HG03097 (cell line): ENCODE measurements around the gene PDCD10.

ENCODE experiments used
- ATAC-seq: cut with Tn5 transposase; IDR thresholded peaks from one replicate; pipeline ENCODE4 v1.9.1; 2021; ENCODE audit not compliant: unreplicated experiment, low FRiP score

PDCD10 gene

DNA sequence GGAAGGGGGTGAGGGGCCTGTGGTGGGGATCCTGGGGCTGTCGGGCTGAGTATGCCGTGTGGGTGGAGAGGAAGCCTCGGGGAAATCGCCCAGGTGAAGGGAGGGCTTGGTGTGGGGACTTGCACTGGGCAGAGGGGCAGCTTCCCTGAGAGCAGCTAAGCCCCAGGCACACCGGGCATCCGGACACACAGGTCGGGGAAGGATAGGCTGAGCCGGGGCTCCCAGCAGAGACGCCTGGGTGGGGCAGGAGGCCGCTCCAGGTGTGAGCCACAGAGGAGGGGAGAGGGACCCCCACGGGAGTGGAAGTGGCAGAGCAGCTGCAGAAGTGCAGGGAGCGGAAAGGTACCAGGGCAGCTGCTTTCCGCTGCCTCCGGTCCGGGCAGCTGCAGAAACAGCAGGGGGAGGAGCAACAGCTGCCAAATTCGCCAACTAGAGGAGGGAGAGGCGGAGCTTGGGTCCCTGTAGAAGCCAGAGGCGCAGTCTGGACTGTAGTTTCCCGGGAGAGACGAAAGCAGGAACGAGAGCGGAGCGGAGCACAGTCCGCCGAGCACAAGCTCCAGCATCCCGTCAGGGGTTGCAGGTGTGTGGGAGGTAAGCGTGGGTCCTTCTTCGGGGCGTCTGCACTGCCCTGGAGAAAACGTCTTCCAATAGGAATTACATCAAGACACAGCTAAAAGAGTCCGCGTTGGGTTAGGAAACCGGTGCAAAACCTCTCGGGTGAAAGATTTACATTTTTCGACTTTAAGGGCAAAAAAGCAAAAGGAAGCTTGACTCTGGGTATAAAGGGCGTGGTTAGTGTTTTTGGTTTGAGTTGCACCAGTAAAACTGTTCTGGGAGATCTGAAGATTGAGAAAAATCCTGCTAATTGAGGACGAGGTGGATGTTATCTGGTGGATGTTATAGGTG is 794 bp upstream of the PDCD10 start, which contains the start of gene SERPINI1:
Gene SERPINI1 (plus strand): TSS at position 489 of the 906 bp plus-strand sequence. CDS start 53,408 bp downstream, outside the sequence.
- ATAC-seq, result peak; percentile 56

DNA sequence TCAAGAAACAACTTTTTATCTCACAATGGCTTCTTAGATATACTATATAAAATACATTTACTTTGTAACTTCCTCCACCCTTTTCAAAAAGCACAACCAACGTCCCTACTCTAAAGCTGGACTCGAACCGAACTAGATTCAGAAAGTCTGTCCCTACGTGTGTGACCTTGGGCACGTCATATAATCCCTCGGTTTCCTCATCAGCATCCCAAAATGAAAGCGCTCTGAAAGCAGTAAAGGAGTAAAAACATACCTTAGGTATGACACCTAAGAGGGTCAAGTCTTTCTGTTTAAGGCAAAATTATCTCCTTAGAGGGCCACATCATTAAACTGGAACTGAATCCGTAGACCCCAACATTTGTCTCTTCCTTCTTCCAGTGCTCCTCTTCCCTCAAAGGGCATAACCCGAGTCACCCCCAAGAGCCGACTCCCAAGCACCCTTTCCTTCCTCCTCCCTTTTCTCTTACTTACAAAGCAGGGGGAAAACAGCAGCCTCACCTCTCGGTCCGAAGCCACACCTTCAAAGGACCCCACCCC is 663 bp downstream of the PDCD10 start:
- no peak for ATAC-seq

DNA sequence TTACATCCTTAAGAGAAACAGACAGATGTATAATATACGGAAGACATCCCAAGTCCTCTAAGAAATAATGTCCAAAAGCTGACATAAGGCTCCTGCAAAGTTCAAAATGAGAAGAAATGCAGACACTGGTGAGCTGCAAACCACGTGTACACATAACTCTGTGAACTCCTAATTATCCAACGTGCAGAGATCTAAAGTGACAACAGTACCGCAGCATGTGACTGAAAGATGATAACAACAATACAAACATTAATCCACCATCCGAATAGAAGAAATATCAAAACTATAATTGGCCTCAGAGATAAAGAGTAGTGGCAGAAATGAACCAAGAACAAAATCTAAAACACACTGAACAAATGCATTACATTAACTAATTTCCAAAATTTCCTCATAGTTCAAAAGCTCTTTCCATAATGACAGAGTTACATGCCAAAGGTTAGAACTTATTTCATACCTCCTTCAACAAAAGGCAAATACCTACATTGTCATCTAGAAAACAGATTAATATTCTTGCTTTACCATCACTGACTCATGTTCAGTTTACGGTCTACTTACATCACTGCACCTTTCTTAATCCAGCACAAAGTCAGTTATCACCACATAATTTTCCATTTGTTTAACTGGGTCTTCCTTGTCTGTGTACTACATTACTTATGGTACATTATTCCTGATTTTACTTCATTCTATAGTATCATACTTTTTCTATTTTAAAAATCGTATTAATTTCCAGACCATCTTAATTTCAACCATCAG is 2.2 kb downstream of the PDCD10 start:
- no peak for ATAC-seq

DNA sequence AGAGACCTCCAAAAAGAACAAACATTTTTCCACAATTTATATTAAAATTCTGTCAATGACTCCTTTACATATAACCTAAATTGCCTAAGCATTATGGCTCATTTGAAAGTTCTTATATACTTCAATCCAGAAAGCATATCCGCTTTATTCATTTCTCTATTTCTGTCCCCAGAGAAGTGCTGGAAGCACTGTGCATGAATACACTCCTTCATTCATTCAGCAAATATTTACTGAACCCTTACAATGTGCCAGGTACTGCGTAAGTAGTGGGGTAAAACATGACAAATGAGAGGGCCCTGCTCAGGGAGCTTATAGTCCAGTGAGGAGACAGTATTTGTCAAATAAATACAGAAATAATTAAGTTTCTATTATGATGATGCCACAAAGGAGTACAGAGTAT is 3.3 kb downstream of the PDCD10 start:
- no peak for ATAC-seq

DNA sequence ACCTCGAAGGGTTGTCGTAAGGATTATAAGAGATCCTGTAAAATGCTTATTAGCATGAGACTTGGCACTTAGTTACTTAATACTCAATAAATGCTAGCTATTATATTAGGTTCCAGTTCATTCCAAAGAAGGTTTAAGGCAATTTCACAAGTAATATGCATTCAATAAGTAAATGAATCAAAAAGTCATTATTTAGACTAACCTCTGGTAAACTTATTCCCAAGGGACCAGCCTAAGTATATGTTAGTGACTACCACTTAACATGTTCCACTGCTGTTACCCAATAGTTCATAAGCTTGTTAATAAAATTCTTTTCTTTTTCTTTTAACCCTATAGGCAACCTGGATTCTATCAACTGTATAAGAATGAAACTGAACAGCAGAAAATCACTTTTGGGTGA is 5.1 kb downstream of the PDCD10 start:
- no peak for ATAC-seq

DNA sequence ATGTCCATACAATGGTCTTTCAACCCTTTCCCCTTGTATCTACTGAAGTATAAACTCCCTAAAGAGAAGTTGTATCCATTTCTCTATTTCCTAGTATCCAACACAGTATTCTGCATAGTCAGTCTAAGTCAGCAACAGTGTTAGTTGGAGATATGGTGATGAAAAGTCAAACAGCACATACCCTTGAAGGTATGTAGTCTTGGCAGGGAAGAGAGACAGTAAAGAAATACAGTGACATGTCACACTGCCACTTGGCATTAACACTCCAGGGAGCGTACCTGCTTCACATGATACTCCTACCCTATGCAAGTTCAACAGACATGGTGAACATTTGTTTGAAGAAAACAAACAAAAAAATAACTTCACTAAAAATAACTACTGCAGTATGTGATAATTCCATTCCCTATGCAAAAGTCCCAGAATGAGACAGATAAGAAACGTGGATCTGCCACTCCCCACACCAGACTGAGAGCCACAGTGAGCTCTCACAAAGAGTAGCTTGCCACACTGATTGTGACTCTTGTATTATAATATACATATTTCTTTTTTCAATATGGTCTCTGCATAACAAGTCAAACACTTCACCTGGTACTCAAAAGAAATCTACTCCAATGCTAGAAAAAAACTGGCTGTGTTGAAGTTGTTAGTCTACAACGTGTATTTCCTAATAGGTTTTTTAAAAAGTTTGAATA is 5.9 kb downstream of the PDCD10 start:
- no peak for ATAC-seq

DNA sequence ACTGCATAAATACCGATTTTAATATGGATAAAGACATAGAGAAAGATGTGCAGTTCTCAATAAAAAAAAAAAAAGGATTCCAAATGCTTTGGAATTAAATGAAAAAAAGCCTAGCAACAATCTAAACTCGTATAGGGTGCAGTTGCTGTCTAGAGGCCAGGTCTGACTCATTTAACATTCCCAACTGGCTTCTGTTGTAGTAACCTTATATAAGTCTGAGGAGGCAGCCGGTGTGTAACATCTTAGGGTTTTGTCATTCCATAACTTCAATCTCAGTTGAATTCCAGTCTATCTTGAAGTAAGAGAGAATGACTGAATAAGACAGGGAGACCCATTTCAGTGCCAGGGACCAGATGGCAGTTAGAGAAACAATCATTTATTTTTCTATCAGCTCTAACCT is 6.5 kb downstream of the PDCD10 start:
- ATAC-seq, result no peak

DNA sequence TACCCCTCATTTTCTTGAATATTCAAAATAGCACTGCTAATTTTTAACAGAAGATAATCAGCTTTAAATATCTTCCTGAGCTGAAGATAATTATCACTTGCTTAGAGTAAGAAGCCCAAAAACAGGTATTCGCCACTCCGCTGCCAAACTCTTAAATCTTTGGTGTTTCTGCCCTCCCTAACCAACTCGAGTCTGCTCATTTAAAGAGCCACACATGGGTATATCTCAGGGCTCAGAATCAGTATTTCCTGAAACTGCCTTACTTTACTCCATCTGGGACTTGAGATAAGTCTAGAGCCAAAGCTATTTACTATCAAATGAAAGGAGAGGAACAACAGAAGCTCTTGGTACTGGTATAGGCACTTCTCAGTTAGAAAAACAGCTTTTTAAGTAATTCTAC is 10.8 kb downstream of the PDCD10 start:
- ATAC-seq, result no peak

DNA sequence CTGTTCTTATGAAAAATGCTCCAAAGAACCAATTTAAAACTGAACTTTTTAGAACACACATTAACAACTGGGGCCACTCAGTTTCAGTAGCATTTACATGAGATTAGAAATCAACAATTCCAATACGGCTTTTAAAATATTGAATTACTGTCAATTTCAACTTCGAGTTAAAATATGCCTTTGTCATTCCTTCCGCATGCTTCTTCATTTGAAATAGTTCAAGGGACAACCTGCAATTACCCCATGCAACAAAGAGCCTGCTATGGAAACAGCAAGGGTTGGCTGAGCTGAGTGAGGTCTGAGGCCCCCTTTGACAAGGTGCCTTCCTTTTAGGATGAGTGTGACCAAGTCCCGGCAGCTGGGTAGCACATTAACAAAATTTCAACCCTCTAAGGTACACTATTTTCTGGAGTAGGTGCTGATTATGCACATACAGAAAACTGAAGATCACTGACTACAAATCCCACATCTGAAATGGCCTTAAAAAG is 11.6 kb downstream of the PDCD10 start:
- ATAC-seq, result no peak

DNA sequence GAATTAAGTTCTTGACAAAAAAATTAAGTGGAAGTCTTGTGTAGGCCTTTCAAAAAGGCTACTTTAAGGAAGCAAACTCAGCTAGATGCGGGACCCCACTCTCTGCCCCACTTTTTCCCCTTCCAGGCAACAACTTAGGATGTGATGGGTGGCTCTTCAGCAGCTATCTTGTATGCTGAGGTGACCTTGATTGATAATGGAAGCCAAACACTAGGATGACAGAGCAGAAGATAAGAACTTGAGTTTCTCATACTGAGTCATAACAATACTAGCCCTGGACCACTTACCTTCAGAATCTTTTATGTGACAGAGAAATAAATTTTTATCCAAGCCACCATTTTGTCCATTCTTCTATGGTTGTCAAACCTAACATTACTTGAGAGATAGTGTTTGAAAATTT is 16.1 kb downstream of the PDCD10 start:
- no peak for ATAC-seq

DNA sequence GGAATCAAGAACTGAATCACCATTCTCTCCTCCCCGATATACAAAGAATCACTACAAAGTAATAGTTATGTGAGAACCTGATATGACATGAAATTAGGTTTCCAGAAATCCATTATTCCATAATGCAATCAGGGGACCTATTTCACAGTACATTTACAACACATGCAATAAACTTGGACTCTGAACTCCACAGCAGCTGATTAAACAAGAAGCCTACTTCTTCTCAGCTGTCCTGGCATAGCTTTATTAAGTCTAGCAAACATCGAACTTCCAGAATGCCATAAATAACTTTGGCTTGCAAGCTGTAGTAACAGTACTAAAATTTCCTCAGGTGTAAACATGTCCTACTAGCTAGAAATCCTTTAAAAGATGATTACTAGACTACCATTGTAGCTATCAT is 17.8 kb downstream of the PDCD10 start:
- no peak for ATAC-seq

DNA sequence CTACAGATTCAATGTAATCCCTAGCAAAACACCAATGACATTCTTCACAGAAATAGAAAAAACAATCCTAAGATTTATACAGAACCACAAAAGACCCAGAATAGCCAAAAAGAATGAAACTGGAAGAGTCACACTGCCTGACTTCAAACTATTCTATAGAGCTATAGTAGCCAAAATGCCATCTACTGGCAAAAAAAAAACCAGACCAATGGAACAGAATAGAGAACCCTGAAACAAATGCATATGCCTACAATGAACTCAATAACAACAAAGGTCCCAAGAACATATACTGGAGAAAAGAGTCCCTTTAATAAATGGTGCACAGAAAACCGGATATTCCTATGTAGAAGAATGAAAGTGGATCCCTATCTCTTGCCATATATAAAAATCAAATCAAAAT is 19.8 kb downstream of the PDCD10 start:
- no peak for ATAC-seq

DNA sequence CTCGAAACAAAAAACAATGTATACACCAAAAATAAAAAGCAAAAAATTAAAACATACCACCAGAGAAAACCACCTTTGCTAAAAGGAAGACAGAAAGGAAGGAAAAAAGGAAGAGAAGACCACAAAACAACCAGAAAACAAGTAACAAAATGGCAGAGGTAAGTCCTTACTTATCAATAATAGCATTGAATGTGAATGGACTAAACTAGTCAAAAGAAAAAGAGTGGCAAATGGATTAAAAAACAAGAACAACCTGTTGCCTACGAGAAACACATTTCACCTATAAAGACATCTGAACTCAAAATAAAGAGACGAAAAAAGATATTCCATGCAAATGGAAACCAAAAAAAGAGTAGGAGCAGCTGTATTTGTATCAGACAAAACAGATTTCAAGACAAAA is 22.2 kb downstream of the PDCD10 start:
- ATAC-seq, result no peak

DNA sequence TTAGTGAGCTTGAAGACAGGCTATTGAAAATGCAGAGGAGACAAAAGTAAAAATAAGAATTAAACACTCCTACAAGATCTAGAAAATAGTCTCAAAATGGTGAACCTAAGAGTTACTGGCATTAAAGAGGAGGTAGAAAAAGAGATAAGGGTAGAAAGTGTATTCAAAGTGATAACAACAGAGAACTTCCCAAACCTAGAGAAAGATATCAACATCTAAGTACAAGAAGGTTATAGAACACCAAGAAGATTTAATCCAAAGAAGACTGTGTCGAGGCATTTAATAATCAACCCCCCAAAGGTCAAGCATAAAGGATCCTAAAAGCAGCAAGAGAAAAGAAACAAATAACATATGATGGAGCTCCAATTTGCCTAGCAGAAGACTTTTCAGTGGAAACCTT is 23.3 kb downstream of the PDCD10 start:
- ATAC-seq, result no peak

DNA sequence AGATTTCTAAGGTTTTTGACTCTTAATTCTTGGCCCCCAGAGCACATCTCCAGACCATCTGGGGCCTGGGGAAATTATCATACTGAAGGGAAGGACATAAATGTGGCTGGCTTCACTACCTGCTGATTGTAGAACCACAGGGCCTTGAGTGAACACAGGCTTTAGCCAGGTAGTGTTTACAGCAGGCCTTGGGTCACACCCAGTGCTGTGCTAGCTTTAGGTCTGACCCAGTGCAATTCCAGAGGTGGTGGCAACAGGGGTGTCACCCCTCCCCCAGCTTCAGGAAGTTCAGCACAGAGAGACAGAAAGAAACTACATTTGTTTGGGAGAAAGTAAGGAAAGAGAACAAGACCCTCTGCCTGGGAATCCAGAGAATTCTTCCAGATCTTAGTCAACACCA is 24.1 kb downstream of the PDCD10 start:
- ATAC-seq, result no peak

DNA sequence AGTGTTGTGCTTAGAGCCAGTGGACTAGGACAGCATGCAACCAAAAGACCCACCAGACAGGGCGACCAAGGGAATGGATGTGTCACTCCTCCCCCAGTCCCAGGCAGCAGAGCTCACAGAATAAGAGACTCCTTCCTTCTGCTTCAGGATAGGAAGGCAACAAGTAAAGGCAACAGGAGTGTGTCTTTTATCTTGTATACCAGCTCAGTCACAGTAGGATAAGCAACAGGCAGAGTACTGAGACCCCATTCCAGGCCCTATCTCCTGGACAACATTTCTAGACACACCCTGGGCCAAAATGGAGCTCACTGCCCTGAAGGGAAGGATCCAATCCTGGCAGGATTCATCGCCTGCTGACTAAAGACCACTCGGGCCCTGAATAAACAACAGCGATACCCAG is 25.0 kb downstream of the PDCD10 start:
- ATAC-seq, result no peak

DNA sequence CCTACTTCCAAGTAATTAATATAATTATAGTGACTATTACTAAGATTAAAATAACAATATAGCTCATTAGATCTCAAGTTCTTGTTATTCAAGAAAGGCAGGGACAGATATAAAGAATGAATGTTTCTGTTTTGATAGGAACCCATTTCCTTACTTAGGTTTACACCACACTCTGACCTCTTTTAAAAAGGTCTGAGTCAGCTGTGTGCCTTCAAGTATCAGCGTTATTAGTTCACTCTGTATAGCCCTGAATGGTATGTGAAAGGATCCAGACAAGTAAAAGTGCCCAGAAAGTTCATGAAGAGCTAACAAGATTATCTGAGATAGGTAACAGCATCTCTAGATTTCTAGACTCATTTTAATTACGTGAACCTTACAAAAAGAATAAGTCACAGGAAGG is 28.9 kb downstream of the PDCD10 start:
- ATAC-seq, result no peak

DNA sequence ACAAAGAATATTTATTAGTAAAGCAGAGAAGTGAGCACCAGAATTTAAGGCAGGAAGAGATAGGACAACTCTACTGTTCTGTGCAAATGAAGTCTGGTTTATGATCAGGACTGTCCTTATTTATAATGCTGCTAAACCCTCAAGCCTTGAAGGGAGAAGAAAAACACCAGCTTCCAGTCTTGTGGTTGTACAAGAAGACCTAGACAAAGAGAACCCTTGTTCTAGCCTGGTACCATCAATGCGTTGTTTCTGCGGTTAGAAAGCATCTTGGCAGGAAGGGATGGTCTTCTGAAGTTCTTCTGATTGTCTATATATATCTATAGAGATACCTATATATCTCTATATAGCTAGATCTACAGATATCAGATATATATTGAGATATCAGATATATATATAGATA is 33.8 kb downstream of the PDCD10 start:
- no peak for ATAC-seq

DNA sequence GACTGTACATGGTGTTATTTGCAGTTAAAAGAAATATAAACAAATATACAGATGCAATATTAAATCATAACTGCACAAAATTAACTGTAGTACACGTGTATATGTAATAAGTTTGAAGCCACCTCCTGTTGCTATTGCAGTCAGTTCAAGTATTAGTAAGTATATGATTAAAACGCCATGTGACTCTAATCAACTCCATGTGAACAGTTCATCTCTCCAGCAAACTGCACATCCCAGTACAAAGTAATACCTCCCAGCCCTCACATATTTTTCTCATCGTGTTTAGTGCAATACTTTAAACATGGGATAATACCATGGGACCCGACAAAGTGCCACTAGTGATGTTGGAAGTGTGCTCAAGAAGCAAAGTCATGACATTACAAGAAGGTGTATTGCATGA is 34.6 kb downstream of the PDCD10 start:
- no peak for ATAC-seq

DNA sequence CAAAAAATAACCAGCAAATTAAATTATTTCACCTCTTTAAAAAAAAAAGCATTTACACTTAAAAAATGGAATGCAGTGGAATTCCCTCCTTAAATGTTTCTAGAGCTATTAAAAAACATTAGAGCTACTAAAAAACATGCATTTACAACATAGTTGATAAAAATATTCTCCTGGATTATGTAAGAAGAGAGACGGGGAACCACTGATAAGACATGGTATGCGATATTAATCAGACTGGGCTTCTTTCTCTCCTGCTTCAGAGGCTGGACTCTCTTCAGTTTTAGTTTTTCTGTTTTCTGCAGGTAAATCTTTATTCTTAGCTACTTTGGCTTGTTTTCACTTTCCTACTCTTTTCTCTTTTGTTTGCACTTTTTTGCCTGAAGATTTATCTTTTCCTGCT is 40.6 kb downstream of the PDCD10 start:
- no peak for ATAC-seq

DNA sequence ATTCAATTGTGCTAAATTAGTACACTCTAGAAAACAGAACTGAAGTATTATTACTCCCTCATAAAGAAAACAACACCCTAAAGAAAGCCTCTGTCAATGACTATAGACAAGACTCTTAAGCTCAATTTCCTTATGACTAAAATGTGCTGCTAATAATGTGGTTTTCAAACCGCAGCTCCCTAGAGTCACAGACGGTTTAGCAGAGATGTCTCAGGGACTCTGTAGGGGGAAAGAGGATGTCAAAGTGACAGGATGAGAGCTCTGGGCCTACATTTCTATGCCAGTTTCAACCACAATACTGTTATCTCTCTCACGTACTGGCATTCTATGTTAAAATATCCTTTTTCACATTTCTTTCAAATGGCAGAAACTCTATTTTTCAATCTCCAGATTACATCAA is 43.3 kb downstream of the PDCD10 start:
- ATAC-seq, result peak; percentile 100
